DOHH2 (cell line): ENCODE measurements around the gene PKD1L1.

Source experiments
- CTCF ChIP-seq: fragments of 200-600 bp; sonication (generic); IDR thresholded peaks from one replicate; pipeline ENCODE4 v1.5.1; 2014; ENCODE audit warnings: antibody characterized with exemption, mild to moderate bottlenecking, low read depth, low read length; ENCODE audit not compliant: poor library complexity, severe bottlenecking
- EZH2phosphoT487 ChIP-seq: fragments of 200-600 bp; sonication (generic); IDR thresholded peaks from 2 replicates; pipeline ENCODE4 v1.6.1; 2017; ENCODE audit warnings: borderline replicate concordance, mild to moderate bottlenecking, antibody characterized with exemption, low read length, moderate library complexity, mixed read lengths

GRCh38 chr7:47814905-47815613 lies 133.2 kb downstream of the PKD1L1 start:
- no peak for TF ChIP-seq CTCF
- TF ChIP-seq EZH2phosphoT487 = no peak
